ENCODE data around the gene WDR33.
A peak's percentile ranks its signal among the peaks of the same experiment; 100 is the strongest.
"Not testable (repeated sequence)": the region's sequence is repeated elsewhere in the genome, so short reads cannot be mapped to it uniquely, and the experiment has no call there.

The WDR33 gene

DNA sequence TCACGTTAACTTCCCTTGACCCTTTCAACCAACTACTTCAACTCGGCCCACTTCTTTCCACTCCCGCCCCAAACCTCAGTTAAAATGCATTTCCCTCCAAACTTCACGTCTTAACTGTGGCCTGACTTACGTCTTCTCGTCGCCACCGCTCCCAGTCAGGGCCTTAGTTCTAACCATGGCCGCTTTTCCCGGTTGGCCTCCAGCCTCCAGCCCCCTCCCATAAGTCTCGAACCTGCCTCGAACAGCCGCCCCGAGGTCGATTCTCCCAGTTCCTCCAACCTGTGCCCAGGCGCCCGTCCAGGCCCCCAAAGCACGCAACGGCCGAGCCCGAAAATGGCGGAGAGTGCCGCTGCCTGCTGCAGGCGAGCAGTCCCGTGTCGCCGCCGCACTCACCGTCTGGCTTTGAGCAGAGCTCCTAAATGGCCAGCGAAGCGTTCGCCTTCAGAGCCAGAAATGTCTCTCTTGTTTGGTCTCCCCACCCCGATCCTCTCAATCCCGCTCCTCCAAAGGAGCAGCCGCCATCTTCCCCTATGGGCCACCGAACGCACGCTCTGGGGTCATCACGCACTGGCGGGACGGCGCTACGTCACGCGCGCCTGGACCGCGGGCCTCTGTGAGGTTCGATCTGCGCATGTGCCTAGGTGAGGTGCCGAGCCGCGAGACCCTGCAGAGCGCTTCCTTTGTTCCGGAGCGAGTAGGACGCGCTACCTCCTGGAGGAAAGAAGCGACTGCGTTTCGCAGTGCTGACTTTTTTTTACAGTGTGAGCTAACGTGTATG, at the start of gene WDR33:
TSS of gene WDR33 (minus strand) at position 553 of the 778 bp plus-strand sequence. CDS start 40,190 bp downstream, outside the sequence.
- peak; percentile 88 for DNase-seq (ENCODE audit: low read depth, low spot score)

DNA sequence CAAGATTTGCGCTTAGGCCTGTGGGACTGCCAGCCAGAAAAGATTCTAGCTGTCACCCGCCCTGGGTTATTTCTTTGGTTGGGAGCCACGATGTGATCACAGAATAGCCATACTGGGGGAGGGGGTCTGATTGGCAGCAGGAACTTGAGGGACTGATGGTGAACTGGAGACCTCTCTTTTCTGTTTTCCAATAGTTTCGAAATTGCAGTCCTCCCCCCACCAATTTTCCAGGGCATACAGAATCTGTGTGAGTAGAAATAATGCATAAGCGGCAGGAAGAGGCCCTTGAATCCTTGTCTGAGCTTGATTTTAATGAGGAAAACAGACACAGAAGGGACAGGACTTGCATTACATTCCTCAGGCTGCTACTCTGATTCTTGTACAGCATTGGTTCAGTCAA, 49.2 kb upstream of the WDR33 start:
- DNase-seq (ENCODE audit: low read depth, low spot score): no peak

DNA sequence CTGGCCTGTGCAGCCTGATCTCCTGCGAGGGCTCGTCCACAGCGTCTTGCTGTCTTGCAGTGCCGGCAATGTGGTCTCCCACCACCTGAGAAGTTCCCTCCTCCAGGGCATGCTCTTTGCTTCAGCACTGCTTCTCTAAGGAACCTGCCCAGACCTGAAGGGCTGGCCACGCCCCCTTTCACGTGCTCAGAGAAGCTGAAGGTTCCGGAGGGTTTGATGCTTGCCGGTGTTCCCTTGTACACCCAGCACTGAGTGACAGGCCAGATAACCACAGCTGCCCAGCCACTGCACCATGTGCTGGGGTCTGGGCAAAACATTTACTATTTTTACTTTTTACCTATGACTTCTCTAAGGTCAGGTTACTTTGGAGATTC, 48.7 kb upstream of the WDR33 start:
- no peak for DNase-seq (ENCODE audit: low read depth, low spot score)

DNA sequence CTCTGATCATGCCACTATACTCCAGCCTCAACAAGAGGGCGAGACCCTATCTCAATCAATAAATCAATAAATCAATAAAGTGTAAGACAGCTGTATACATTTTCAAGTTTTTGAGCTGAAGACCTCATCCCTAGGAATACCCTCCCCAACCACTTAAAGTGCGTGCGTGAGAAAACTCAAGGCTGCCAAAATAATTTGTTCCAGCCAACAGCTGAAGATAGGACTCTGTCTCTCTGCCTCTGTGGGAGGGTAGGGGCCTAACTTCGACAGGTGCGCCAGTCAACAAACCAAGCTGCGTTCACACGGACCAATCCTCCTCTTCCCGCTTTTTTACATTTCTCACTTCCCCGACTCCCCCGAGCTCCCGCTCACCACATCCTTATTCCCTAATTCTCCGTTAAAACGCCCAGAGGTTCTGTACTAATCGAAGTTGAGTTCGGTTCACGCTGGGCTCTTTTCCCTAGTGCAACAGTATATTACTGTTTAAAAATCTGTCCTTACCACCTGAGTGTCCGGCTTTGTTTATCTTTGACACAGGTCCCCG, 46.4 kb upstream of the WDR33 start:
- no peak for DNase-seq (ENCODE audit: low read depth, low spot score)

DNA sequence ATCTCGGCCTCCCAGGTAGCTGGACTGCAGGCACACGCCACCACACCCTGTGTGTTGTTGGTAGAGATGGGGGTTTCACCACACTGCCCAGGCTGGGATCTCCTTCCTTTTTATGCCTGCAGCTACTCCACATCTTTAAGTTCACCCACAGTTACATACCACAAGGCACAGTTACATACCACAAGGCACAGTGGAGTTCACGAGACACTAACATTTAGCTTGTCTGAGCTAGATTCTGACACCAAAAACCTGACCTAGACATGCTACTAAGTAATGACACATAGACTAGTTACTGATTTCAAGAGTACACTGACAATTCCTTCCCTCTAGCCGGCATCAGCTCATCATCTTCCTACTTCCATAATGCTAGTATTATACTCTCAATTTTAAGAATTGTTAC, 42.7 kb upstream of the WDR33 start:
- DNase-seq (ENCODE audit: low read depth, low spot score): no peak

DNA sequence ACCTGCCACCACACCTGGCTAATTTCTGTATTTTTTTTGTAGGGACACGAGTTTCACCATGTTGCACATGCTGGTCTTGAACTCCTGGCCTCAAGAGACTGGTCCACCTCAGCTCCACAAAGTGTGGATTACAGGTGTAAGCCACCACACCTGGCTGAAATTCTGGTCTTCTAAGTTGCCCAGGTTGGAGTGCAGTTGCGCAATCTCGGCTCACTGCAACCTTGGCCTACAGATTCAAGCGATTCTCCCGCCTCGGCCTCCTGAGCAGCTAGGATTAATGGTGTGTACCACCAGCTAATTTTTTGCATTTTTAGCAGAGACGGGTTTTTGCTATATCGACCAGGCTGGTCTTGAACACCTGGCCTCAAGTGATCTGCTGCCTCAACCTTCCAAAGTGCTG, 41.4 kb upstream of the WDR33 start:
- DNase-seq (ENCODE audit: low read depth, low spot score): no peak

DNA sequence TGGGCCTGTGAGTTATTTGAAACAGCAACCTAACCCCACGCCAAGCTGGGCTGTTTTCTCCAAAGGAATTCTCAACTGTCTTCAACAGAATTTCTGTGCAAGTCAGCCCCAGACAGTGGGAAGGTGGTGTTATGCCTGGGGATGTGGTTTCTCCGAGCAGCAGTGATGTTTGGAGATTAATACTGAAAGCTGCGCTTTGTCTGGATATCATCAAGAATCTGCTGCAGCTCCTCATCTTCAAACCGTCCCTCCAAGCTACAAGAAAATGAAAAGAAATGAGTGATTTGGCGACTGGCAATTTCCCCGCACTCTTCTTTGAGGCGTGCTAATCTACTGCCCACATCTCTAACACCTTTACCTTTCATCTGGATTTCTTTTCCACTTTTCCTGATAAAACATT, 37.0 kb upstream of the WDR33 start:
- no peak for DNase-seq (ENCODE audit: low read depth, low spot score)

DNA sequence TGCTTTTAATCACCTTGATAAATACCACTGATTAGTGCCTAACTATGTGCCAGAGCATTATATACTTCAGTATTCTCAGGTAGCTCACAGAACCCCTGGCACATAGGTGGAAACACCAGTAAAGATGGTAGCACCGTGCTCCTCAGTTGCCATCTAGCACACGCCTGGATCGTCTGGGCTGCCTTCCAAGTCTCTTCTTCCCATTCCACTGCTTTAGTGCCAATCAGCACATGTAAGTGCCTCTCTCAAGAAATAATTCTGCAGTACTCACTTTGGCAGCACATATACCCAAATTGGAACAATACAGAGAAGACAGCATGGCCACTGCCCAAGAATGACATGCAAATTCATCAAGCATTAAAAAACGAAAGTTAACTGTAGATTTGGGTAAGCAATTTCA, 34.0 kb upstream of the WDR33 start:
- DNase-seq (ENCODE audit: low read depth, low spot score): no peak

DNA sequence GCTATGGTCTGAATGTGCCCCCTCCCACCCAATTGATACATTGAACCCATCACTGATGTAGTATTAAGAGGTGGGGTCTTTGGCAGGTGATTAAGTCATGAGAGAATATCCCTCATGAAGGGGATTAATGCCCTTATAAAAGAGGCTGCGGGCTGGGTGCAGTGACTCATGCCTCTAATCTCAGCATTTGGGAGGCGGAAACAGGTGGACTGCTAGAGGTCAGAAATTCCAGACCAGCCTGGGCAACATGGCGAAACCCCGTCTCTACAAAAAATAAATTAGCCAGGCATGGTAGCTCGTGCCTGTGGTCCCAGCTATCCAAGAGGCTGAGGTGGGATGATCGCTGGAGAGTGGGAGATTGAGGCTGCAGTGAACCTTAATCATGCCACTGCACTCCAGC, 32.7 kb upstream of the WDR33 start:
- DNase-seq (ENCODE audit: low read depth, low spot score): no peak

DNA sequence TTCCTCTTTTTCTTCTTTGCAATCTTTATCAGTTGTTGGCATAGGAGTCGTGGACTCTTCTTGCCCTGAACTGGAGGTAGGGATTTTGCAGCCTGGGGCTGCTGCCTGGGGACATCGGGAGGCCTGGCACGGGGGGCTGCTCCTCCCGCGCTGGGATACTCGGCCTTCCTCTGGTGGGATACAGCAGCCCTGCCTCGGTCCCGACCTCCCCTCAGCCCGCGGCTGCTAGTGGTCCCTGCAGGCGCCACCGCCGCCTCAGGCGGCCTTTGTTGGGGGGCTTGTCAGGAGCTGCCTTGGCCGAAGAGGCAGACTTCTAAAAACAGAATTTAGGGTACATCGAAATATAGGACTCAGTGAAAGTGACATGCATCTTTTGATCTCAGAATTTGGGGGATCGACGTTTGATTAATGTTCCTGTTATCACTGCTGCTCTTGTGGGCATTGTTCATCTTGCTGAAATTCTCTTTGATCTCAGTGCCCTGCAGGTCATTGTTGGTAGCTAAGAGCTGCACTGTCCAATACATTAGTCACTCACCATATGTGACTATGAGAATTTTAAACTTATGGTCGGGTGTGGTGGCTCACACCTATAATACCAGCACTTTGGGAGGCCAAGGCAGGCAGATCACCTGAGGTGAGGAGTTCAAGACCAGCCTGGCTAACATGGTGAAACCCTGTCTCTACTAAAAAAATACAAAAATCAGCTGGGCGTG, 30.7 kb upstream of the WDR33 start:
- DNase-seq (ENCODE audit: low read depth, low spot score): no peak

DNA sequence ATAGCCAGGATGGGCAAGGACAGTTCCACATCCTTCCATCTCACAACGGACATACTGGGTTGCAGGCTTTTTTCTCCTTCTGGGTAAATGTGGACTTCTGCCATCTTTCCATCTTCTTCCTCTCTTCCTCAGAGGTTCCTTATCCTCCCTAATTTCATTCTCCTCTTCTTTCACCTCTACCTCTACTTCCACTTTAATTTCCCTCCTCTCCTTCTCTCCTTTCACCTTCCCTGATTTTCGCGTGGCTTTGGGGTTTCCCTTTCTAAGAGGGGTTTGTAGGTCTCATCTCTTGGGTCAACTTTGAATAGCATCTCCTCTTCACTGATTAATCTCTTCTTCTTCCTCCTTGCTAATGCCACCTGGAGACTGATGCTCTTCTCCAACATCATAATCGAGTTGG, 29.9 kb upstream of the WDR33 start:
- DNase-seq (ENCODE audit: low read depth, low spot score): no peak

DNA sequence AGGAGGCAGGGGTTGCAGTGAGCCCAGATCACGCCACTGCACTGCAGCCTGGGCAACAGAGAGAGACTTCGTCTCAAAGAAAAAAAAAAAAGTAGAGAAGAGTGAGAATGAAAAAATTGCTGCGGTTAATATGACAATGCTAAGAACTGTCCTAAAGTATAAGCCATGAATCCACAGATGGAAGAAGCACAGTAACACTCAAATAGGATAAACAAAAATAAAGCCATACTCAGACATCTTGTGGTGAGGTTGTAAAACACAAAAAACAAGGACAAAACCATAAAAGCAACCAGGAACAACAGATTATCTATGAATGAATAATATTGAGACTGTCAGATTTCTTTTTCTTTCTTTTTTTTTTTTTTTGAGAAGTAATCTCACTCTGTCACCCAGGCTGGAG, 24.0 kb upstream of the WDR33 start:
- no peak for DNase-seq (ENCODE audit: low read depth, low spot score)

DNA sequence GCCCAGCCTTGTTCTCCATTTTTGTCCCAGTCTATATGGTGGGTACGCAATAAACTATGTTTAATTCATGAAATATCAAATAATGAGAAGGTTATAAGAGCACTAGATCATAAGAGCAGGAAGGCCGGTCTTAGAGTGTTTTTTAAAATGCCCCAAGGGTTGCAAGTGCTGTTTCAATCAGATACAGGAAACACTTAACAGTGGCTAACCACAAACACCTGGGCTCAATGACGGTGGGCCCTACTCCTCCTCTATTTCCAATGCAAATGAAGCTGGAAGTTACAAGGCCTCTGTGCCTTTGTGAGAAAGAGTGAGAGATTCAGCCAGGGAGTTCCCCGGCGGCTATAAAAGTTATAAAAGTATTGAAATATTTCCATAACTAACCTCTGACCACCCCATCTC, 18.9 kb upstream of the WDR33 start:
- peak; percentile 17 for DNase-seq (ENCODE audit: low read depth, low spot score)

DNA sequence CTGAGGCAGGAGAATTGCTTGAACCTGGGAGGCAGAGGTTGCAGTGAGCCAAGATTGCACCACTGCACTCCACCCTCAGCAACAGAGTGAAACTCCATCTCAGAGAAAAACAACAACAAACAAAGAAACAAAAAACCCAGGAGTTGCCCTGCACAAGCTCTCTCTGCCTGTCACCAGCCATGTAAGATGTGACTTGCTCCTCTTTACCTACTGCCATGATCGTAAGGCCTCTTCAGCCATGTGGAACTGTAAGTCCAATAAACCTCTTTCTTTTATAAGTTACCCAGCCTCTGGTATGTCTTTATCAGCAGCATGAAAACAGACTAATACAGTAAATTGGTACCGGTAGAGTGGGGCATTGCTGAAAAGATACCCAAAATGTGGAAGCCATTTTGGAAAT, 15.7 kb upstream of the WDR33 start:
- not testable (repeated sequence) for DNase-seq (ENCODE audit: low read depth, low spot score)

DNA sequence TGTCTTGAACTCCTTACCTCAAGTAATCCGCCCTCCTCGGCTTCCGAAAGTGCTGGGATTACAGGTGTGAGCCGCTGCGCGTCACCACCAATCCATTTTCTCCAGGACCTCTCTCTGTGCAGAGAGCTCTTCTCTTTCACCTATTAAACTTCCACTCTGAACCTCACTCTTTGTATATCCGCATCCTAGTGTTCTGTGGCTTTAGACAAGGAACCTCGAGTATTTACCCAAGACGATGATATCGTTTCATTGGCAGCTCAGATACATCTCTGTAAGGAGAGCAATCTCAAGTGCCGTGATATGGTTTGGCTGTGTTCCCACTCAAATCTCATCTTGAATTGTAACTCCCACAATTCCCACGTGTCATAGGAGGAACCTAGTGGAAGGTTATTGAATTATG, 15.1 kb upstream of the WDR33 start:
- no peak for DNase-seq (ENCODE audit: low read depth, low spot score)

DNA sequence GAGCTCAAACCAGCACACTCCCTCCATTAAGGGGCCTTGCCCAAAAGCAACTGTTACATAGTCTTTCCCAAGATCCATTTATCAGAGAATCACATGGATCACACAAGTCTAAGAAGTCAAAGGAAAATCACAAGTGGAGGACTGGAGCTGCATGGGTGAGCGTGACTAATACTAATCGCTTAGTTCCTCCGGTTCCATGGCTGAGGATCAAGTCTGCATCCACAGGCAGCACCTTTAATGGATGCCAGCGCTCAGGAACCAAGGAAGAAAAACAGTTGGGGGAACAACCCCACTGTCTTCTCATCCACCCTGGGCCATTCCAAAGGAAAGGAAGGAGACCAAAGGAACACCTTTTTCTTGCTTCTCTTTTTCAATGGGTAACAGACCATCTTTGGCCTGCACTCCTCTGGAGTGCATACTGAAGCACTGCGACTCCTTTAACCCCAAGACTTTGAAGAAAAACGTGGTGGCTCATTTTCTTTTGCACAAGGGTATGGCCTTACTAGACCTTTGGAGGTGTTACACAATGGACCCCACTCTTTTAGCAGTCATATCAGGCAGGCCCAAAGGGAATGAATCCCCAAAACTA, 9.2 kb upstream of the WDR33 start:
- no peak for DNase-seq (ENCODE audit: low read depth, low spot score)

DNA sequence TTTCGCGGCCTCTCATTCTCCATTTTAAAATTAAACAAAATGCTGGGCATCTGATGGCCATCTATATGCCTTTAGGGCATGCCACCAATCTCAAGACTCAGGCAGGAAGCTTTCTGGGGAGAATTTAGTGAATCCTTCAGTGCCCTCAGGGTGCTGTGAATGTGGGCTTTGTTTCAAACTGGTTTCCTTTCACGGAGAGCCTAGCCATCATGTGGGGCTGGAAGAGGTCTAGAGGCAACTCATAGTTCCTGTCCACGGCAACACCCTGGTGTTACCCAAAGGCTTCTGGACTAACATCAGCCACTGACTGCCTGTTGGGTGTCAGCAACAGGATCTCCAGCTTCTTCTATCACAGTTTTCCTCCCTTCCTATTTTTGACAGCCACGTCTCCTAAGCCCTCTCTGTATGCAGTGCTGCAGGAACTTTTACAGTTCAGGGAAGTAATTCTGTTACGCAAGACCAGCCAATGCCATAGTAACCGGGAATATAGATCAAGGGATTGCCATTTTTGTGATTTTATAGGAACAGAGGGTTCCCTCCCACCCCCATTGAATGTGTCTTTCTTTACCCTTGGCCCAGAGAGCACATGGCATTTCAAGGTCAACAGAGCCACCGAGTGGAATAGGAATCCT, 7.9 kb upstream of the WDR33 start:
- DNase-seq (ENCODE audit: low read depth, low spot score): no peak

DNA sequence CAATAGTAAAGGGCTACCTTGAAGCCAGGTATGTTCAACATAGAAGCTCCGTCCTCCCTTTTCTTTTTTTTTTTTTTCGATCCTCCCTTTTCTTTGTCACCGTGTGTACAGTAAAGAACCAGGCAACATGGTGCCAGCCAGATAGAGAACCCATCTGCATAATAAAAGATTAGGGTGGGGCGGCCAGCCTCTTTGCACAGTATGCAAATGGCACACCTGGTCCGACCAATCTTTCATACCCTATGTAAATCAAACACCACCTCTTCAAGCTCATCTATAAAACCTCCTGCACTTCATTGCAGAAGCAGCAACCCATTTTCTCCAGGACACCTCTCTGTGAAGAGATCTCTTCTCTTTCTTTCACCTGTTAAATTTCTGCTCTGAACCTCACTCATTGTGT, 7.3 kb upstream of the WDR33 start:
- DNase-seq (ENCODE audit: low read depth, low spot score): no peak

DNA sequence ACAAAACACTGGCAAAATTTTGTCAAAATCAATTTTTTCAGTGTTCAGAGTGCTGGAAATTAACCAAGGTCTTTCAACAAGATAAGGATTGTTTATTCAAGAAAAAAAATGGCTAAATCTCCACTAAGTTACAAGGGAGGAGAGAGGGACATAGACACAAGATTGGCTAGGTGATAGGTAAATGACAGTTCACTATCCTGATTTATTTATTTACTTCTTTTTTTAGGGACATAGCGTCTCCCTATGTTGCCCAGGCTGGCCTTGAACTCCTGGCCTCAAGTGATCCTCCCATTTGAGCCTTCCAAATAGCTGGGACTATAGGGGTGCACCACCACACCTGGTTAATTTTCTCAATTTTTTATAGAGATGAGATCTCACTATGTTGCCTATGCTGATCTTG, 3.7 kb upstream of the WDR33 start:
- DNase-seq (ENCODE audit: low read depth, low spot score): no peak

DNA sequence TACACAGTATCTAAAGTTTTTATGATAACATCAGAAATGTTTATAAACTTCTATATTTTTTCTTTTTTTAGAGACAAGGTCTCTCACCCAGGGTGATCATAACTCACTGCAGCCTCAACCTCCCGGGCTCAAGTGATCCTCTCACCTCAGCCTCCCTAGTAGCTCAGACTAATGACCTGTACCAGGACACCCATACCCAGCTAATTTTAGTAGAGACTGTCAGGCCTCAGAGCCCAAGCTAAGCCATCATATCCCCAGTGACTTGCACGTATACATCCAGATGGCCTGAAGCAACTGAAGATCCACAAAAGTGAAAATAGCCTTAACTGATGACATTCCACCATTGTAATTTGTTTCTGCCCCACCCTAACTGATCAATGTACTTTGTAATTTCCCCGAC, 1.5 kb upstream of the WDR33 start:
- not testable (repeated sequence) for DNase-seq (ENCODE audit: low read depth, low spot score)

DNA sequence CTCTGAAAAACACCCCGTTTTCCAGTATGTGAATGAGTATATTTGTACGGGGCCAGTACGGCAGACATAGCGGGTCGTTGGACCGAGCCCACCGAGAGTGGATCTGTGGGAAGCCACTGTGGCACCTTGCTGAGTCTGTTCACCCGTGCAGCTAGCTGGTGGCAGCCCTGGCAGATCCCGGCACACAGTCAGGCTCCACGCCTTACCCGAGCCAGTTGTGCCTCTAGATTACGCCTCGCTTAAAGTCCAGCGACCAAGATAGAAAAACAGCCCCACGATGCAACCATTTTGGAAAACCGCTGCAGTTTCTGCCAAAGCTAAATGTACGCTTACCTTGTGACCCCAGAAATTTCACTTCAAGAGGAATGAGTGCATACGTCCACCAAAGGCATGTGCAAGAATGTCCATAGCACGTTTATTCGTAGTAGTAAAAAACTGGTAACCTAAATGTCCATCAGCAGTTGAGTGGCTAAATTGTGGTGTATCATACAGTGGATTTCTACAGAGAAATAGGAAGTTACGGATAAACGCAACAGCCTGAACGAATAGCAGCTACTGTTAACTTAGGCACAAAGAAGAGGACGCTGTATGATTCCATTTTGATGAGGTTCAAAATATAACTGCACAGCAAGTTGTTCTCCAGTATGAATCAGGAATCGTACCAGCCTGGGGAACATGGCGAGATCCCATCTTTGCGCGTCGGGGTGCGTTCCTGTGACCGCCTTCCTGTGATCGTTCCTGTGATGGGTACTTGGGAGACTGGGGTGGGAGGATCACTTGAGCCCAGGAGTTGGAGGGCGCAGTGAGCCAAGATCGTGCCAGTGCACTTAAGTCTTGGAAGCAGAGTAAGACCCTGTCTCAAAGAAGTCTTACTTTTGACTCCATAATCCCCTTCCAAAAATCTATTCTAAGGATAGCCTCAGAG, 688 bp upstream of the WDR33 start:
- no peak for DNase-seq (ENCODE audit: low read depth, low spot score)

All from activated naive CD8-positive, alpha-beta T cell treated with anti-CD3 and anti-CD28 coated beads, Interleukin-2, amount 50 U/mL, for 16 hours (primary cell).